GM12801 (cell line): ENCODE data around the gene SLC13A2.

Source experiments
- CTCF ChIP-seq: IDR thresholded peaks from one replicate; pipeline ENCODE4 v1.5.1; 2011; ENCODE audit warnings: control low read depth; ENCODE audit not compliant: insufficient read length; ENCODE audit errors: extremely low read depth

SLC13A2 gene

GRCh38 chr17:28518132-28518531, 44.7 kb downstream of the SLC13A2 start:
- TF ChIP-seq CTCF = no peak

- no peak for TF ChIP-seq CTCF
Measured at GRCh38 chr17:28518578-28518977, 45.1 kb downstream of the SLC13A2 start.

- TF ChIP-seq CTCF = no peak
Measured at GRCh38 chr17:28519236-28519635, 45.8 kb downstream of the SLC13A2 start.

GRCh38 chr17:28520687-28521086, 47.2 kb downstream of the SLC13A2 start:
- no peak for TF ChIP-seq CTCF

- no peak for TF ChIP-seq CTCF
Measured at GRCh38 chr17:28521311-28522085, 48.1 kb downstream of the SLC13A2 start.

- no peak for TF ChIP-seq CTCF
Measured at GRCh38 chr17:28523186-28523585, 49.7 kb downstream of the SLC13A2 start.

- no peak for TF ChIP-seq CTCF
Measured at GRCh38 chr17:28523876-28524275, 50.4 kb downstream of the SLC13A2 start.
